ENCODE measurements around the gene SOX18.

DNA sequence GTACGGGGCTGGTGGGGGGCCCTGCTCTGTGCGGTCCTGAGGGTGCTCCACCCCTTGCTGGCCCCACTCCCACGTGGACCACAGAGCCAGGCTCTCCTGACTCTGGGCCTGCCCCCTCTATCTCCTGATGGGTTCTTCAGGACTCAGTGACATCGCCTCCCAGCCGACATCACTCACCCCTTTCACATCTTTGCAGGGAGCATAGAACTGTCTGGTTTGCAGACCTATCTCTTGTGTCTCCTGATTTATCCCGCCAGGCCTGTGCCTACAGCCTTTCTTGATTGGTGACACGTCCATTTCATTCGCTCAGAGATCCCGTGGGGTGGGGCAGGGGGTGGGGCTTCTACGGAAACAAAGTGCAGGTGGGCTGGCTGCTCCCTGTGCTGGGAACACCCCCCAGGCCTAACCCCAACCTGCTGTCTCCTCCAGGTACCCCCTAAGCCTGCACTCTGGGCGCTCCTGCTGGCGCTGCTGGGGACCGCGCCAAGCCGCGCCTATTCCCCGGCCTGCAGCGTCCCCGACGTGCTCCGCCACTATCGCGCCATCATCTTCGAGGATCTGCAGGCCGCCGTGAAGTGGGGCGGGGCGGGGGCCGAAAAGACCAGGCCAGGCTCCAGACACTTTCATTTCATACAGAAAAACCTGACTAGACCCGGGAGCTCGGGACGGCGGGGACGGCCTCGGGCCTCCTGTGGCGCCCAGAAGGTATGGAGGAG, 11.8 kb downstream of the SOX18 start:
- TF ChIP-seq CTCF (IDR thresholded peaks at IDR 0.05) (no peak), EP300 (IDR thresholded peaks at IDR 0.05) (no peak), POLR2A (IDR thresholded peaks at IDR 0.05) (no peak), POLR2AphosphoS5 (IDR thresholded peaks at IDR 0.05) (no peak)

Measured in sigmoid colon (tissue), 4 donors.